HG03442 (cell line): ENCODE results near the gene MIB1.

ENCODE experiments used
- ATAC-seq: cut with Tn5 transposase; IDR thresholded peaks from one replicate; pipeline ENCODE4 v1.9.1; 2021; ENCODE audit warnings: mild to moderate bottlenecking, moderate library complexity; ENCODE audit not compliant: unreplicated experiment

The MIB1 gene

DNA sequence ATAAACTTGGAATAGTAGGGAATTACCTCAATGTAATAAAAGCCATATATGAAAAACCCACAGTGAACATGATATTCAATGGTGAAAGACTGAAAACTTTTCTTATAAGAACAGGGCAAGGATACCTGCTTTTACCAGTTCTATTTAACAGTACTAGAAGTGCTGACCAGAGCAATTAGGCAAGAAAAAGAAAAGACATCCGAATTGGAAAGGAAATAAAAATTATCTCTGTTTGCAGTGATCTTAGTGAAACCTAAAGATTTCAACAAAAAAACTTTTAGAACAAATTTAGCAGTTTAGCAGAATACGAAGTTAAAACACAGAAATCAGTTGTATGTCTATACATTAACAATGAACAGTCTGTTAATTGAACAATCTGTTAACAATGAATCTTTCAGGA is 69.1 kb downstream of the MIB1 start:
- no peak for ATAC-seq

GRCh38 chr18:21815101-21815500 is 74.5 kb downstream of the MIB1 start:
- ATAC-seq, result no peak

GRCh38 chr18:21820033-21820810 is 79.6 kb downstream of the MIB1 start:
- ATAC-seq, result no peak

DNA sequence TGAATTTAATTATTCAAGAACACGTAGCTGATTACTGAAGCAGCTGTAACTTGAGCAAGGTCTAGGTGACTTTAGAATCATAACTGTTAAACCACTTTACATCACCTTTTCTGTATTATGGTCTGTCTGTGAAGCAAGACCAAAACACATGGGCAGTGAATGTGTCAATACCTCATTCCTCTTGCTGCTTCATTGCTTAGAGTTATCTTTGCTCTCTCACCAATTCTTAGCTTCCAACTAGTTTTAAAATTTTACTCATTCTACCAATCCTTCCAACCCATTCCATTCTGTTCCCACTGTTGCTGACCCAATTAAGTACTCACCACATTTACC is 80.2 kb downstream of the MIB1 start:
- ATAC-seq, result no peak

DNA sequence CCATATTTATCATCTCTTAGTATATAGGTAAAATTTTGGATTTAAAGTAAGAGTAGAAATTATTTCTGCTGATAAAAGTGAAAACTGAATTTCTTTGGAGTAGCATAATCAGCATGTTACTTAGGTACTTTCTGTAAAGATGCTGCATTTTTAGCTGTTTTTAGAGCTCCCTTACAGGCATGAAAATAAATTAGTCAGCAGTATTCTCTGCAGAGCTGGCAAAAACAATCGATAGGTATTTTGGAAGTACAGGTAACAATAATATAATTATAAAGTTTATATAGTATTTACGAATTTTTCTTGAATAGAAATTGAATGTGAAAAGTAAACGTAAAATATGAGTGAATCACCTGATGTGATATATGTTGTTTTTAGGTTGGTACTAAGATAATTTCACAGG is 83.3 kb downstream of the MIB1 start:
- no peak for ATAC-seq

DNA sequence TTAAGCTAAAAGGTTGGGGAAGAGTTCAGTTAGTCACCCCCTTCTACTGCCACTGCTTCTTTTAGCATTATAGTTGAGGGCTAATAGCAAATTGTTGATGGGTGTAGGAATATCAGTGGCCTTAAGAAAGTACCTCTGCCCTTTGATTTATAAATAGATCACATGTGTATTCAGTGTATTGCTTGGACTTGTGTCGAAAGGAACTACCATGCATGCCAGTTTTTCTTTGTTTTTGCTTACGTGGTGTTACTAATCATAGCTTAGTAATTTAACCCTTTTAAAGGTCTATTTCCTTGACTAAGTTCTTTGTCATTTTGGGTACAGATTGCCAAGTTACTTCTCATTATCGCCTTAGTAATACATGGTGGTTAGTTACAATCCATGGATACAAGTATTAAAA is 85.6 kb downstream of the MIB1 start:
- no peak for ATAC-seq

DNA sequence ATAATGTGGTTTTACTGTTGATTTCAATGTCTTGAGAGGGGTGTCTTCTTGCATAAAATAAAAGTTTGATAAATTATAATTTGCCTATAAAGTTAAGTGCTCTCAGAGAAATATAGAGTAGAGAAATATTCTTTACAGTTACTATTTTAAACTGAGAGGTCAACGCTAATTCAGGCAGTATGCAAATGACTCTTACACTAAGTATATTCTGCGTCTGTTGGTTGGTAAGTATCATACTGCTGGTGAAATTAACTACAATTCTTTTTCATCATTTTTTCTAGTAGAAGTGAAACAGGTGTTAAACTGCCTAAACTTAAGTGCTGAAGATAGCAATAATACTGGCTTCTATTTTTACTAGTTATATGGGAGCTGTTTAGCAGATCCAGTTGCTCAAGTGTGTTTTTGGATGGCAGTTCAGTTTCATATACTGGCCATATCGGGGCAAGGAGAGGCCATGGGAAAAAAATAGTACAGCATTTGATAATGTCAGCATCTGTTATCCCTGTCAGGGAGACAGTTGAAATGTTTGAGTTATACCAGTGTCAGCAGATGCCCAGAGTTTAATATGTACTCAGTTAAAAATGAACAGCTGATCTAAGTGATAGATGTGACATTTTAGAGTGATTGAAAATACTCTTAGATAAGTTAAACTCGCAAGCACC is 86.2 kb downstream of the MIB1 start:
- ATAC-seq, result no peak

DNA sequence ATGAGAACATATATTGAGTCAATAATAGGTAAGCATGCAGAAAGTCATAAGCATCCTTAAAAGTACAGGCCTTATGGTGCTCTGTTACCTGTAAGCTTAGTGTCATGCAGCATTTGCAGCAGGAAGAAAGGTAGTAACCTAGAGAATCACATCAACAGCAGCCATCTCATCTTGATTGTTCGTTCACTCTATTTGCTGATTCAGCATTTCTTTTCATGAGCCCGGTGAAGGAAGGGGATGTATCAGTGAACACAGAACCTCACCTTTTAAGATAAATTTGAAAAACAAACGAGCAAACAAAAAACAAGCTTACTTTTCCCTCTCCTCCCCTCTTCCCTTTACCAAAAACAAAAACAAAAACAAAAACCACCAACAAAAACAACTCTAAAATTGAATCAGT is 89.9 kb downstream of the MIB1 start:
- no peak for ATAC-seq

DNA sequence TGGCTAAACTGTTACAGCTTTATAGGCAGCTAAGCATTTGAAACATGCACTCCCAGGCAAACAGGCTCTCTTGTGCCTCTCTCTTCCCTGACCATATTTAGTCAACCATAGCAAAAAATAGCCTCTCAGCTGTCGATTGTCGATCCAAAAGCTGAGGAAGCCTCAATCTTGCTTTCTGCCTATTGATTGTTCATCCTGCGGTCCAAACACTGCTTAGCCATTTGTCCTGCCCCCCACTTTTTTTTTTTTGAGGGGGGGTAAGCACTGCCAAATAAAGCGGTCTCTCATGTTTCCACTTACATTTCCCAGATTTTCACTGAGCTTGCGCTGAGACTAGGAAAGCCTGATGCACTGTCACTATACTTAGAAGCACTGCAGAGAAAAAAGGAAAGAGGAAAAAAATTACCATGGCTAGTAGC is 90.8 kb downstream of the MIB1 start:
- ATAC-seq, result no peak

DNA sequence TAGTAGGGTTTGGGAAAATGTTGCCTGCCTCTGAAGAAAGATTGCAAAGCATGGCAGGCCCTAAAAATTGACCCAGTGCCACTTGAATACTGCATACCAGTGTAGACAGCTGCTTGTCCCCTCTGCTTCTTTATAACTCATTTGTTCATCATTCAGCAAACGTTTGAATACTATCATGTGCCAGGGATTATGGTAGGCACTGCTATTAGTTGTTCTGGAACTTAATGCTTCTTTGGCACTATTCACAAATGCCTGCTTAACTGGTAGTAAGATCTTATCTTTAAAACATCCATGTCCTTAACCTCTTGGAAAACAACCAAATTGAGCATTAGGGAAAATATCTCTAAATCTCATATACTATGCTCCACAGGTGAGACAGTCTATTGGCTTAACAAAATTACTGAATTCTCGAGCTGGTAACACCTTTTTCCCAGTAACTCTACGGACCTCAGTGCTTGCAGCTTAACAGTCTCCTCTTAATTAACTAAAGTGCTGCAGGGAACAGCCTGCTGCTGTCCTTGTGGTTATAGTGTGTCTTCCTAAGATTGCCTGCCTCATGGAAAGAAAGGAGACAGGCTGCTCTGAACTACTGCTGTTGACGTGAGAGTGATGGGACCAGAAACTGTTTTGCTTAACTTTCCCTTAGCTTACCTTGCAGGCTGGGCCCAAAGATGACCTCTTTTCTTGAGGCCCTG is 93.2 kb downstream of the MIB1 start:
- no peak for ATAC-seq

DNA sequence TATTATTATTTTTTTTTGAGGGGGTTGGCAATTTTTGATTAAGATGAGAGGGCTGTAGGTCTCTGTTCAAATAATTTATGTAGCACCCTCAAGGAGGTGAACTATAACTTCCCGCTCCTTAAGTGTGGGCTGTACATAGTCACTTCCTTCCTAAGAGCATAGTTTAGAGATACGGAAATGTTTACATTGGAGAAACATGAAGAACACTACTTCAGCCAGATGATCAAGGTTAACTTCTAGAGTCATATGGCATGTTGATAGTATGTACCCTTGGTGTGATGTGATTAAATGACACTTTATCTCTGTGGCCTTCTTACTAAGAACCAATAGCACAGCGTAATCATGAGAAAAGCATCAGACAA is 93.7 kb downstream of the MIB1 start:
- no peak for ATAC-seq

- ATAC-seq, result no peak
Observed at GRCh38 chr18:21841570-21841969, 101.0 kb downstream of the MIB1 start.

GRCh38 chr18:21843341-21843740 is 102.7 kb downstream of the MIB1 start:
- ATAC-seq, result no peak

- no peak for ATAC-seq
Observed at GRCh38 chr18:21851327-21851961, 110.9 kb downstream of the MIB1 start.

GRCh38 chr18:21853016-21853415 is 112.4 kb downstream of the MIB1 start:
- peak; percentile 85 for ATAC-seq

DNA sequence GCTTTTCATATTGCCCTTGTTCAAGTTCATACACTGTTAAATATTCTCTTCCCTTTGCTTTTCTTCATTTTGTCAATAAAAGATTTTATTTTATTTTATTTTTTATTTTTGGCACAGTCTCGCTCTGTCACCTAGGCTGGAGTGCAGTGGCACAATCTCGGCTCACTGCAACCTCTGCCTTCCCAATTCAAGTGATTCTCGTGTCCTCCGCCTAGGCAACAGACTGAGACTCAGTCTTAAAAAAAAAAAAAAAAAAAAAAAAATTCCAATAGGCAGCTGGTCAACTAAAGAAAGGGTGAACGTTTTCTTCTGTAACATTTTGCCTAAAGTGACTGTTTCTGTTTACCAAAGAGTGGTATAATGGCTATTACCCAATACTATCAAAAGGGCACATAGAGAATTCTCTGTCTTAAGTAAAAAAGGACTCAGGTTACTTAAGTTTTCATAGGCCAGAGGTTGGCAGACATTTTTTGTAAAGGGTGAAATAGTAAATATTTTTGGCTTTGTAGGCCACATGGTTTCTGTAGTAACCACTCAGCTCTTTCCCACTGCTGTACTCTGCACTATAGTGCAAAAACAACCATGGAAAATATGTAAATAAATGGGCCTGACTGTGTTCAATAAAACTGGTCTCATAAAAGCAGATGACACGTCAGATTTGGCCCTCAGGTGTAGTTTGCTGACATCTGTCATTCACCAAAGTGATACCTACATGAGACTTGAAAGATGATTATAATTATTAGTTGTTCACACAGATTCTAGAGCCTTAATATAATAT is 113.4 kb downstream of the MIB1 start:
- no peak for ATAC-seq

GRCh38 chr18:21855432-21855831 is 114.8 kb downstream of the MIB1 start:
- no peak for ATAC-seq

- ATAC-seq, result peak; percentile 50
Observed at GRCh38 chr18:21857871-21858270, 117.3 kb downstream of the MIB1 start.

GRCh38 chr18:21858544-21858943 is 118.0 kb downstream of the MIB1 start:
- no peak for ATAC-seq

- no peak for ATAC-seq
Observed at GRCh38 chr18:21864386-21864785, 123.8 kb downstream of the MIB1 start.

- ATAC-seq, result no peak
Observed at GRCh38 chr18:21865043-21865442, 124.5 kb downstream of the MIB1 start.
